ENCODE measurements around the gene FLCN. TPM values are rescaled to one million over a fixed set of nuclear protein-coding genes. Genes with fewer than 3 reads are reported as not detected.

FLCN gene
- total RNA-seq, result 70.8 and 86.0 TPM in 2 replicates

DNA sequence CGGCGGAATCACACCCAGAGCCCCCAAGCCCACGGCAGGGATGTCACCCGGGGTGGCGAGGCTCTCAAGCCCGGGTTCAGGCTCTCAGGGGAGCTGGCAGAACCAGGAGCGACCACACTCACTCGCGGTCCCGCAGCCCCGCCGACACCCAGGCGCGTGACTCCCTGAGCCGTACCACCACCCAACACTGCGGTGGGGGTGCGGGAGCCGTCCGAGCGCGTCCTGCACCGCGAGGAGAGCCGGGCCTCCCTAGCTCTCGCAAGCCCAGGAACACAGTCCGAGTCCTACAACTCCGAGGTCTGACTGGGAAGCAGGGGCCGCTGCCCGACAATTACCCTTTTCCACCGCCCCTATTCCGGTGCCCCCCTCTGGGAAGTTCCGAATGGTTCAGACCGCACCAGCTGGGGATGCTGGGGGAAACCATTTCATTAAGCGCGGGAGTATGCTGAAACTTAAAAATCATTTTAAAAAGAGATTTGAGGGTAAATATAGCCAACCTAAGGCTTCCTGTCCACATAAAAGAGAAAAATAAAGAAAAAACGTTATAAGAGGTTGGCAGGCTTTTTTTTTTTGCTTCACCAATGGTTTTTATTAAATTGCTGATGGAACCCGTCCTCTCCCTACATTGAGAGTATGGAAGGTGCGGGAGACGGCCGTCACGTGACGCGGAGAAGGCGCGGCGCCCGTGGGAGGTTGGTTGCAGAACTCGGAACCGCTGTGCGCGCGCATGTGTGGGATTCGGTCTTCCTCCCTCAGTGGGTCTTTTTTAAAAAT, at the start of gene FLCN:
FLCN (minus strand) TSS at position 143 of the 774 bp plus-strand sequence. CDS start 9,031 bp downstream, outside the sequence.

DNA sequence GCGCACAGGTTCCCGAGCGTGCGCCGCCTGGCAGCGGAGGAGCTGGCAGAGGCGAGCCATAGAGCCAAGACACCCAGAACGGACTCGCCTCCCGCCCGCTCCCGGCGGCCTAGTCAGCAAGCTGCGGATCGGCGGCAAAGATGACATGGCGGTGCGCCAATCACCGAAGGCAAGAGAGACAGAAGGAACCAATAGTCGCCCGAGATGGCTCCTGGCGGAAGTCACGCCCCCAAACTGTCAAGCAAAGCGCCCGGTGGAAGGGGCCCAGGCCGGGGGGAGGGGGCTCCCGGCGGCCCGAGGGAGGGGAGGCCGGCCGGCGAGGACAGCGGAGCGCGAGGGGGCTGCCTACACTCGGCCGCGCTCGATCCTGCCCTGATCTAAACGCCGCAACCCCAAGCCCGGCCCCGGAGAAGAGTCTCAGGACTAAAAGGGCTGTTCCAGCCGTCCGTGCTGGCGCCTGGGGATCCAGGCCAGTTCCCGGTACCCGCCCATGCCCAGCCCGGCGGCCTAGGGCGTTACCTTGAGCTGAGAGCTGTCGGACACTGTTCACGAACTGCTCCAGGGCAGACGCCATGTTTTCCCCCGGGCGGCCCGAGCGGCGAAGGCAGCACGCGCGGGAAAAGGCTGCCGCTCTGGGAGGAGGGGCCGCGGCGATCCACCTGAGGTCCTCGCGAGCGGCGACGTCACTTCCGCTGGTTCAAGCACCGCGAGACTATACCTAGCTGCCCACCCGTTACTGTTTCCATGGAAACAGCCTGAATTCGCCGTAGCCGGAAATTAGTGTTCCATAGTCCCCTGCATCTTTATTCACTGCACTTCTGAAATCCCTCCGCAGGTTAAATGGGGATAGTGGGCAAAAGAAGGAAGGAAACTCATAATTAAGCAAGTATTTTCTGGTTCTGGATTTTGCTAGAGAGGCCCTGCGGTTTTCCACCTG, 43.9 kb upstream of the FLCN start, which contains the start of gene COPS3:
COPS3 (minus strand) TSS at position 634 of the 937 bp plus-strand sequence; CDS start at position 574, 60 bp downstream.

GRCh38 chr17:17206124-17206912, 30.6 kb downstream of the FLCN start, which contains the start of gene PLD6:
TSS of gene PLD6 (minus strand) at chr17:17206333. CDS start at chr17:17206286, 47 bp downstream.

Small RNA genes within 50 kb of the gene (small RNA-seq; reads per million reads assigned to genes)
- gene RNU6-767P, result not detected

Other genes with a start within 250 kb of the FLCN start
- gene MPRIP, start 194.7 kb downstream of the FLCN start, total RNA-seq, result 131 and 145 TPM in 2 replicates
- gene PLD6, start 30.8 kb downstream of the FLCN start, total RNA-seq, result 2.1 and 2.4 TPM in 2 replicates
- 87.7 and 93.7 TPM in 2 replicates for gene COPS3, start 44.1 kb upstream of the FLCN start, total RNA-seq
- gene NT5M, start 66.2 kb upstream of the FLCN start, total RNA-seq, result 1.4 and 1.9 TPM in 2 replicates
- gene MED9, start 239.8 kb upstream of the FLCN start, total RNA-seq, result 13.7 and 14.9 TPM in 2 replicates

All from articular chondrocyte of knee joint (primary cell).